Eye (tissue), 1 donor: ENCODE results near the gene NRSN2.
A peak's percentile ranks its signal among the peaks of the same experiment; 100 is the strongest.
"Not testable (repeated sequence)": the region's sequence is repeated elsewhere in the genome, so short reads cannot be mapped to it uniquely, and the experiment has no call there.

Experiments used
- DNase-seq: peaks from one replicate; pipeline ENCODE4 v3.0.0-alpha.2; 2015

The NRSN2 gene

DNA sequence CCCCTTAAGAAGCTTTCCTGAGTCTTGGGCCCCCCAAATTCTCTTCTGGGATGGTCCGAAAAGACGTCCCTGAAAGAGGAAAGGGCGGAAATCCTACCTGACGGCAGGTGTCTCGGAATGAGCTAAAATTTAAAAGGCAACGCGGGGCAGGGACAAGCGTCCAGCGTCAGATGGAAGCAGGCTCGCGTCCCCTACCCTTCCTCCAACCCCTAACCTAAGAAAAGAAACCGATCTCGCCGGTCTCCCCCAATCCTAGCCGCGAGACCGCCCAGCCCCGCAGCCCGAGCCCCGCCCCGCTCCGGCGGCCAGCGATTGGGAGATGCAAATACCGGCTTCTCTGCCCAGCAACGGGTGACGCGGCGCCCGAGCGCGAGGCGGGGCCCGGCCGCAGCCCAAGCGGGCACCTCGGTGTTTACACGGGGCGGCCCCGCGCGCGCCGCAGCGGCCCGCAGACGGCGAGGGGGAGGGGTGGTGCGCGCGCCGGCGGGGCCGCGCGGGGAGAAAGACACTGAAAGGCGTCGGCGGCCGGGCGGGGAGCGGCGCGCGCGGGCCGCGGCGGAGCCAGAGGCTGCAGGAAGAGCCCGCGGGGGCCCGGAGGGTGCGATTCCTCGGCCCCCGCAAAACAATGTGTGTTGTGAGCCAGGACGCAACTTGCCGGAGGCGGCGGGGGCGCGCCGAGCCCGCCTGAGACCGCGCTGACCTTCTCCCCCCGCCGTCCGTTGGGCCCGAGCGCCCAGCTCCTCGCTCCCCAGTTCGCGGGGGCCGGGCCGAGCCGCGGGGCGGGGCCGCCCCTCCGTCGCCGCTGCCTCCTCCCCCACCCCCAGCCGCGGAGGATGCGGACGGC lies 21.6 kb upstream of the NRSN2 start, which contains the start of gene SOX12:
TSS of gene SOX12 (plus strand) at position 508 of the 844 bp plus-strand sequence. CDS start 373 bp downstream, outside the sequence.
- DNase-seq: peak; percentile 98

DNA sequence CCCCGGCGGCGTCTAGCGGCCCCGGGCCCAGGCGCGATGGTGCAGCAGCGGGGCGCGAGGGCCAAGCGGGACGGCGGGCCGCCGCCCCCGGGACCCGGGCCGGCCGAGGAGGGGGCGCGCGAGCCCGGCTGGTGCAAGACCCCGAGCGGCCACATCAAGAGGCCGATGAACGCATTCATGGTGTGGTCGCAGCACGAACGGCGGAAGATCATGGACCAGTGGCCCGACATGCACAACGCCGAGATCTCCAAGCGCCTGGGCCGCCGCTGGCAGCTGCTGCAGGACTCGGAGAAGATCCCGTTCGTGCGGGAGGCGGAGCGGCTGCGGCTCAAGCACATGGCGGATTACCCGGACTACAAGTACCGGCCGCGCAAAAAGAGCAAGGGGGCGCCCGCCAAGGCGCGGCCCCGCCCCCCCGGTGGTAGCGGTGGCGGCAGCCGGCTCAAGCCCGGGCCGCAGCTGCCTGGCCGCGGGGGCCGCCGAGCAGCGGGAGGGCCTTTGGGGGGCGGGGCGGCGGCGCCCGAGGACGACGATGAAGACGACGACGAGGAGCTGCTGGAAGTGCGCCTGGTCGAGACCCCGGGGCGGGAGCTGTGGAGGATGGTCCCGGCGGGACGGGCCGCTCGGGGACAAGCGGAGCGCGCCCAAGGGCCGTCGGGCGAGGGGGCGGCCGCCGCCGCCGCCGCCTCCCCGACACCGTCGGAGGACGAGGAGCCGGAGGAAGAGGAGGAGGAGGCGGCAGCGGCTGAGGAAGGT lies 20.8 kb upstream of the NRSN2 start:
- peak; percentile 88 for DNase-seq

DNA sequence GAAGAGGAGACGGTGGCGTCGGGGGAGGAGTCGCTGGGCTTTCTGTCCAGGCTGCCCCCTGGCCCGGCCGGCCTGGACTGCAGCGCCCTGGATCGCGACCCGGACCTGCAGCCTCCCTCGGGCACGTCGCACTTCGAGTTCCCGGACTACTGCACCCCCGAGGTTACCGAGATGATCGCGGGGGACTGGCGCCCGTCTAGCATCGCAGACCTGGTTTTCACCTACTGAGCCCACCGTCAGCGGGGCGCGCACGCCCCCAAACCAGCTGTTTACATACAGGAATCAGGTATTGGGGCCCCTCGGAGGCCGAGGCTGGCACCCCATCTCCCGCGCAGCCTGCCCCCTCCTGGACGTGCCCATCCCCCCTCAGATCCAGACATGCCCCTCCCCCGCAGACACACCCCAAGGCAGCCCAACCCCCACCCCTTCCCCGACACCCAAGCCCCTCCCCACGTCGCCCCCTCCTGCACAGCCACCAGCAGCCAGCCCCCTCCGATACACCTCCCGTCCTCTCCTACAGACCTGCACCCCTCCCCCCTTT lies 20.2 kb upstream of the NRSN2 start:
- DNase-seq: no peak

DNA sequence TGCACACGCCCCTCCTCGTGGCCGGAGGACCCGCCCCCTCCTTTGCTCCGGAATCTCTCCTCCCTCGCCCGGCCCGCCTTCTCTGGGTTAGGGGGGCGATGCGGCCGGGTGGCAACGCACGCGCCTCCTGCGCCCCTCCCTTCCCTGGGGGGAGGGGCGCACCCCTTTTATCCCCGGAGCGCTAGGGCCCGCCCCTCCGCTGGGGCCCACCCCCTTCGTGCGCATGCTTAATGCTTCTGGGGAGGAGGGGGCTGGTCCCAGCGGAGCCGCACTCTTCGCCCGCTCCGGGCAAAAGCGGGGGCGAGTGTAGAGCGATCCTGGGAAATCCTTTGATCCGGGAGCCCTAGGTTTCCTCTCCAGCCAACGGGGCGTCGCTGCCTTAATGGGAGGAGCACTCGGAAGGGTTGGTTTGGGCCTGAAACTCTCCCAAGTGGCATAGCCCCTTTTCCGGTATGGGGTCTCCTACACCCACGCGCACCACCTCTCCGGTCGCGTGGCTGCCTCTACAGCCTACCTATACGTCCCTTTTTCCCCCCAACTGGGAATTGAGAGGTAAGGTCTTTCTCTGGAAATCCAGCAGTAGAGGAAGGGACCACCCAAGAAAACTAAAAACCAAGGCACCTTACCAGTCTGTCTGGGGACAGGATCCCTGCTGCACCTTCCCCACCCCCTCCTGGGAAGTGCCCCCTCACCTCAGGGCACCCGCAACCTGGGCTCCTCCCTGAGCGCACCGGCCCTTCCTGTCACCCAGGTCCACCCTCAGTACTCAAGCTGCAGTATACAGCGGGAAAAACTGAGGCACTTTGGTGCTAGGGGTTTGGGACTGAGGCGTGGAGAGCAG lies 19.5 kb upstream of the NRSN2 start:
- DNase-seq: peak; percentile 97

DNA sequence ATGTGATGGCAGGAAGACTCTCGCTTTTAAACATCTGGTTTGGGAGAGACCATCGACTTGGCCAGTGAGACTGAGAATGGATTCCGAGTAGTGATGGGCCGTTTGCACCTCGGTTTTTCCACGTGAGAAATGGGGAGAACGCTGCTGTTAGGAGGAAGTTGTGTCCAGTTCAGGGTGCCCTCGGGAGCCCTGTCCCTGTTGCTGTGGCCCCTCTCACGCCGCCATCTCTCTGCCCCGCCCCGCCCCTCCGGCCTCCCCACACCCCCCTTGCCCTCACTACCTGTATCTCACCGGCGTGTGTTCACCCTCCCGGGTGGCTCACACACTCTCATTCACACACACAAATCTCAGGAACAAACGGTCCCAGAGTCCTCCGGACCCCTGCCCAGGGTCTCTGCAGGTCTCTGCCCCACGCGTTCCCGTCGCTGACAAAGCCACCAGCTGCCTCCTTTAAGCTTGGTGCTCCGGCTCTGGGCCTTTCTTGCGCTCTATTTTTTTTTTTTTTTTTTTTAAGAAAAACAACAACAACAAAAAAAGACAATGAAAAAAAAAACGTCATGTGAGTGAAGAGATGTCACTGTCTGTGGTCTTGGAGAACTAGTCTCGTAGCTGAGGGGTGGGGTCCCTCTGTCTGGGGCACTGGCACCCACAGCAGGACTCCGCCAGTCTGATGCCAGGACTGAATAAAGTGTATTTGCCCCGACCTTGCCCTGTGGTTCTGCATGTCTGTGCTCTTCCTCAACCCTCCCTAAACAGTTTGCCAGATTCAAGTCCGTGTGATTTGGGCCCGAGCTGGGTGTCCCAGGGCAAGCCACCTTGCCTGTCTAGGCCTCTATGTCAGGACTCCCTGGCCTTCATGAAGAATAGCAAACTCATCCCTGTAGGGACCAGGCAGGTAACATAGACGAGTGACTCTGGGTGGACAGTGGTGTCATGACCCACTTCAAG lies 18.6 kb upstream of the NRSN2 start:
- peak; percentile 33 for DNase-seq

DNA sequence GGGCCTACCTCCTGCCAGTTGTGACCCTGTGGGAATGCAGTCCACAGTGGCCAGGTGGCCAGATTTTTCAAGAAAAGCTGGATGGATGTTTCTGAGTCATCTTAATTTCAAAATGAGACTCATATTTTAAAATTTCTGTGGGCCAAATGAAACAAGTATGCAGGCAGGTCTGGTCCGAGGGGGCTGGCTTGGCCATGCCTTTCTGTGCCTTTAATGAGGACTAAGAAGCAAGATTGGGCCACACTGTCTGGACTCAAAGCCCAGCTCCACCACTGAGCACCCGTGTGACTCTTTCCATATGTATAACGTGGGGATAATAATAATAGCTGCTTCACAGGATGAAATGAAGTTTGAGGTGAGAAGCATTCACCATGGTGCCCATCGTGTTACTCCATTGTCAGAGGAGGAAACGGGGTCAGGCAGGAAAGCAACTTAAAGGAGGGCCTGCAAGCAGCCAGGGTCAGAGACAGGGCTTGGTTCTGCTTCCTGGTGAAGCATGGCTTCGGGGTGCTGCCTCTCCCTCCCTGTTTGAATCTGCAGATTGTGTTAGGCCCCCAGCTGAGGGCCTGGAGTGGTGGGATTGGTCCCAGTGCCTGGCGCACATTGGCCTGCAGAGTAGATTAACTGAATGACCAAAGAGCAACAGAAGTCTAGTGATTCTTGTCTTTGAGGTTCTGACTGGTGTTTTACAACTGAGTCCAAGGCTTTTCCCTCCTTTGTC lies 17.8 kb upstream of the NRSN2 start:
- peak; percentile 14 for DNase-seq

DNA sequence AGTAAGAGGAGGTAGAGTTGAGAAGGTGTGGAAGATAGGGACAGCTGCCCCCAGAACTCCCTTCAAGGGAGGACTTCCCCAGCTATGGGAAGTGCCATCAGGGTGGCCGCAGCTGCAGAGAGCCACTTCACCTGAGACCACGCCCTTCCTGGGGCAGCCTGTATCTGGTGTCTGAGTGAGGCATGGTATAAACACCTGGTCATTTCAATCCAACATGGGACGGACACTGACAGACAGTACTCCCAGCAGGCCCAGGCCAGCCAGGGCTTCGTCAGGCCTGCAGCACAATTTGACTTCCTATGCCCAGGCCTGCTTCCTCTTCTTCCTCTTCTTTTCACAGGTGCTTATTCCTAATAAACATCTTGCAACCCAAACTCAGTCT lies 17.1 kb upstream of the NRSN2 start:
- DNase-seq: no peak

DNA sequence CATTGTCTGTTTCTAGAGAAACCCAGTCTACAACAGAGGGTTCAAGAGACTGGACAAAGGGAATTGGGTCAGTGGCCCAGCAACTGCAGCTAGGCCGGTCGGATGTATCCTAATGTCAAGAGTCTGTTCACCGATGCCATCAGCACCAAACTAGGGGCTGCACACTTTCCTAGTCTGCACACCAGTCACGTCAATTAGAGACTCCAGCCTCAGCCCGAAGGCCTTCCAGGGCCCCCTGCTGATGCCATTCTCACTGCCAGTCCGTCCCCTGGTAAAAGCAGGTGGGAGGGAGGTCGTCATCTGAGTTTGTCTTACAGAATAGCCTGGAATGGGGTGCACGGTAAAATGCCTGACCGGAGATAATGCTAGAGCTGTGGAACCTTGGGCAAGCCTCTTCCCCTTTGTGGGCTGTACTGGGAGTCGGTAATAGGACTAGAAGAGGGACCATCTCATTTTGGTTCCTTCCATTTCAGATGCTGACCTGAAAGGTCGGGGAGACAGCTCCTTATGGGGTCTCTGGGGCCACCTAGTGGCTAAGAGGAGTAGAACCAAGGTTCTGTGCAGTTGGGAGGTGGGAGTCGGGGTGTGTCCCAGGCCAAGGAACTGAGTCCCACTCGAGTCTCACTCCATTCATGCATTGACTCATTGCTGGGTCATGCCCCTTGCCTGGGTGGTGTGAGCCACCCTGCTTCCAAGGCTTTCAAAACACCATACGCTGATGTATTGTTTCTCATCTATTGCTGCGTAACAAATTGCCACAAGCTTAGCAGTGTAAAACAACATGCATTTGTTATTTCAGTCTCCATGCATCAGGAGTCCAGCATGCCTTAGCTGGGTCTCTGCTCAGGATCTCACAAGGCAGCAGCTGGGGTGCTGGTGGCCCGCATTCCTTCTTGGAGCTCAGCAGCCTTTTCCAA lies 16.4 kb upstream of the NRSN2 start:
- DNase-seq: peak; percentile 87

DNA sequence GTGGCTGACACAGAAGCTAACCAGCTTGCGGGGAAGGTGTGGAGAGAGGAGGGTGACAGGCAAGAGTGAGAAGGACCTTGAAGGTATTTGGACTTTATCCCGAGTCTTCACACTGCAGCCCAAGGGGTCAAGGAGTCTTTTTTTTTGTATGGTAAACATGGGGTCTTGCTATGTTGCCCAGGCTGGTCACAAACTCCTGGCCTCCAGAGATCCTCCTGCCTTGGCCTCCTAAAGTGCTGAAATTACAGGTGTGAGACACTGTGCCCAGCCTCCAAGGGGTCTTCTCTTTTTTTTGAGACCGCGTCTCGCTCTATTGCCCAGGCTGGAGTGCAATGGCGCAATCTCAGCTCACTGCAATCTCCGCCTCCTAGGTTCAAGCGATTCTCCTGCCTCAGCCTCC lies 12.3 kb upstream of the NRSN2 start:
- no peak for DNase-seq

DNA sequence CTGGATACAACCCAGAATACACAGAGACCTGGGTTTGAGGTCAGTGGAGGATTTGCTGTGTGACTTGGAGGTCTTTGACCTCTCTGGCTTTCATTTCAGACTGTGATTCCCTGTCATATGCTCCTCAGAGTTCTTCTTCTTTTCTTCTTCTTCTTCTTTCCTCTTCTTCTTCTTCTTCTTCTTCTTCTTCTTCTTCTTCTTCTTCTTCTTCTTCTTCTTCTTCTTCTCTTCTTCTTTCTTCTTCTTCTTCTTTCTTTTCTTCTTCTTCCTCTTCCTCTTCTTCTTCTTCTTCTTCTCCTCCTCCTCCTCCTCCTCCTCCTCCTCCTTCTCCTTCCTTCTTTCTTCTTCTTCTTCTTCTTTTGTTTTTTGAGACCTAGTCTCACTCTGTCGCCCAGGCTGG lies 10.9 kb upstream of the NRSN2 start:
- not testable (repeated sequence) for DNase-seq

DNA sequence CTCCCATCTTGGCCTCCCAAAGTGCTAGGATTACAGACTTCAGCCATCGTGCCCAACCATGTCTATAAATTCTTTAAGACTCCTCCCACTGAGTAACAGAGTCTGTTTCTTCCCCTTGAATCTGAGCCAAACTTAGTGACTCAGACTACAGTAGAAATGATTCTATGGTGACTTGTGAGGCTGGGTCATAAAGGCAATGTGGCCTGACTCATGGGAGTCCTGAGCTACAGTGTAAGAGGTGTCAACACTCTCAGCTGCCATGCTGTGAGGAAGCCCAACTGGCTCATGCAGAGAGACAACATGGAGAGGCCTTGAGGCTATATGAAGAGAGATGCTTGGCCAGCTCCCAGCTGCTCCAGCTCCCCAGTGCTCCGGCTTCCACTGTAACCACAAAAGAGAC lies 5.2 kb upstream of the NRSN2 start:
- DNase-seq: no peak

DNA sequence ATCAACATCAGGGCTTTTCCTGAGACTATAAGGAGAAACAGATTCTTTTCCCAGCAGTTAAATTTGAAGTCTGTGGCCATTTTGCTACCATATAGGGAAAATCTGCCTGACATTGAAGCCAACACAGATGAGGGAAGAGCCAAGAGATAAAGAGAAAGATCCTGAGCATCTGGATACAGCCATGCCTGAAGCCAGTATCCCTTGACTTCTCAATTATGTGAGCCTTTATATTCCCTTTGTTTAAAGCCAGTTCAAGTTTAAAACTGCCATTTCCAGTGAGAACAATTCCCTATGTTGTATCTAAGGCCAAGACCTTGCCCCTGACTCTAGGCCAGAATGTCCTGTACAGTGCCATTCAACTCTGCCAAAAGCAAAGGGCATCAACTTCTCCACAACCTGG lies 3.8 kb upstream of the NRSN2 start:
- DNase-seq: no peak

DNA sequence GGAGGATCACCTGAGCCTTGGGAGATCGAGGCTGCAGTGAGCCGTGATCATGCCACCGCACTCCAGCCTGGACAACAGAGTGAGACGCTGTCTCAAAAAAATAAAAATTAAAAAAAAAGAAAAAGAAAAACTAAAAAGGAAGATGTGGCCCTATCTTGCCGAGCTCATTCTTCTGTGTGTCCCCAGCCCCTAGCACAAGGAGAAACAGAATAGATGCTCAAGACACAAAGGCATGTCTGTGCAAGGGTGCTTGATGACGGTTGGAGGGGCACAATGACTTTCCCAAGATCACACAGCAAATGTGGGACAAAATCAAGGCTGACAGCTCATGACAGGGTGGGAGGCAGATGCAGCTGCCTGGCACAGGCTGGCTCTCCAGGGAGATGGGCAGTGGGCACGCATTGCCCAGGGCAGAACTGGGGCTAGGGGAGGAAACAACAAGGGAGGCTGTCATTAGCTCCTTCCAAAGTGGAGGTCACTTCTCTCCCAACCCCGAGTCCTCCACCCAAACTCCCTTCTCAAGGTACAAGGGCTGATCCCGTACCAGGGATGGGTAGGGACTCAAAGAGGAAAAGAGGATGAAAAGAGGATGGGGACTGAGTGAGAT lies 775 bp upstream of the NRSN2 start:
- no peak for DNase-seq

DNA sequence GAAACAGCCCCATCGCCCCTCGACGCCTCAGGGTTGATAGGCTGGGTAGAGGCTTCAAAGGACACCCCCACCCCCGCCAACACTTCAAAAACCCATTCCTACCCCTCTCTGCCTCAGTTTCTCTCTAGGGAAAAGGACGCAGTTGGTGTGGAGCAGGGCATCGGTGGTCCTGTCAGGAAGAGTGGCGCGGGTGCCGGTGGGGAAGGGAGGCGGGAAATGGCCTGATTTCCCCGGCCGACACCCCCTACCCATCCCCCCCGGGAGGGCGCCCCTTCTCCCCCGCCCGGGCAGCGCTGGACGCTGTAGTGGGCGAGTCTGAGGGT lies 367 bp downstream of the NRSN2 start:
- DNase-seq: no peak

DNA sequence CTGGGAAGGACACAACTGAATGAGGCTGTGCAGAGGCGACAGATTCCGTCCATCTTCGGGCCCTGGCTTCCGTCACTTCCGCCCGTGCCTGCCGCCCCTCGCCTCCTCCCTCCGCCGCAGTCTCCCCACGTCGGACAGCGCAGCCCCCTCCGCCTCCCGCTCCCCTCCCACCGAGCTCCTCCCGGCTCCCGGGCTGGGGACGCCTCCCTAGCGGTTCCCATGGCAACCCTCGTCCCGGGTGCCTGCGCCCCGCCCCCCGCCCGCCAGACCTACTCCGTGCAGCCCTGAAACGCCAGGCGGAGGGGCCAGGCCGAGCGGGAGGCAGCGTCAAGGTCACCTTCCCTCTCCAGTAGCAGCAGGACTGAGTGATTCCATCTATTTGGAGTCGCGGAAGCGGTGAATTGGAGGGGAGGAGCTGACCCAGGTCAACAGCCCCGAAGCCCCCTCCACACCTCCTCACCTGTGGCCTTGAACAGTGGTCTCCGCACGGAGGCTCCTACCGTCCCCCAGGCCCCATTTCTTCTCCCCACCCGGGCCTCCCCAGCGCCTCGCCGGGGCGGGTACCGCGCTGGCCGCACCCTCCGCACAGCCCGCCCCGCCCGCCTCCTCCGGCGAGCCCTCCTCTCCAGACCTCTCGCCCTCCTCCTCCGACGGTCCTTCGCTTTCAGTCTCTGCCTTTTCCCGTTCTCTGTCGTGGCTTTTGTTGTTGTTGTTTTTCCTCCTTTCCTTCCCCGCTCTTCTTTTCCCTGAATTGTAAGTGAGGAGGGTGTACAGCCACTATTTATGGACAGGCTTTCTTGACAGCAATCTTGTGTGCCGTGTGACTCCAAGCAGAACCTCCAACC lies 951 bp downstream of the NRSN2 start:
- DNase-seq: peak; percentile 98

DNA sequence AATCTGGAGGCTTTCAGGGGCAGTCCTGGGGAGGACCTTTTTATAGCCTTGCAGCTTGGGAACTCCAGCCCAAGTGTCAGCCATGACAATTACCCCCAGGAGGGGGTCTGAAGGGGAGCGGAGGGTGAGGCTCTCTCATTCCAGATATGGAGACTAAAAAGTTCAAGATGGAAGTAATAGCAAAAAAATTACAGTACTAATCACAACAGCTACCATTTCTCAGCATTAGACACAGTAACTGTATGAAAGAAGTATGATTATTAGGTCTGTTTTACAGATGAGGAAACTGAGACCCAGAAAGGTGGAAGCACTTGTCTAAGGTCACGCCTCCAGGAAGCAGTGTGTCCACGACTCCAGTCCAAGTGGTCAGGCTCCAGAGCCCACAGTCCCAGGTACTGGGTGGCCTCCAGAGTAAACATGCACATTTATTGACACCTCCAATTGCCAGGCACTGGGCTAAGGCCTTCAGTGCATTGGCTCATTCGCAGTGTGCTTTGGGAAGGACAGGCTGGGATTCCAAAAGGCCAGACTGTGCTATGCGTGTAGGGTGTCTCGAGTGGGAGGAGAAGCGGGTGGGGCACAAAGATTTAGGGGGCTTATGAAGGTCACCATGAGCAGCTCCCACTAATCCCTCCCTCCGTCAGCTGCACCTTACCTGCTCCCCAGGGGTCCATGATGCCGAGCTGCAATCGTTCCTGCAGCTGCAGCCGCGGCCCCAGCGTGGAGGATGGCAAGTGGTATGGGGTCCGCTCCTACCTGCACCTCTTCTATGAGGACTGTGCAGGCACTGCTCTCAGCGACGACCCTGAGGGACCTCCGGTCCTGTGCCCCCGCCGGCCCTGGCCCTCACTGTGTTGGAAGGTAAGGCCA lies 2.3 kb downstream of the NRSN2 start:
- no peak for DNase-seq

DNA sequence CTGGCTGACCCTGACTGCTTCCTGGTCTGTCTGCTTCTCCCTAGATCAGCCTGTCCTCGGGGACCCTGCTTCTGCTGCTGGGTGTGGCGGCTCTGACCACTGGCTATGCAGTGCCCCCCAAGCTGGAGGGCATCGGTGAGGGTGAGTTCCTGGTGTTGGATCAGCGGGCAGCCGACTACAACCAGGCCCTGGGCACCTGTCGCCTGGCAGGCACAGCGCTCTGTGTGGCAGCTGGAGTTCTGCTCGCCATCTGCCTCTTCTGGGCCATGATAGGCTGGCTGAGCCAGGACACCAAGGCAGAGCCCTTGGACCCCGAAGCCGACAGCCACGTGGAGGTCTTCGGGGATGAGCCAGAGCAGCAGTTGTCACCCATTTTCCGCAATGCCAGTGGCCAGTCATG lies 6.3 kb downstream of the NRSN2 start:
- no peak for DNase-seq
